Measurements from ENCODE around the gene TGM2.

Gene TGM2

GRCh38 chr20:38079353-38079752 is 85.7 kb downstream of the TGM2 start:
- no peak overlapping the region for H3K9ac ChIP-seq (ENCODE audit: insufficient read length)
- peaks cover 70% of the 10 kb centered on the region for H3K36me3 ChIP-seq (ENCODE audit: insufficient read depth, low read length)
- H3K9me3 ChIP-seq (ENCODE audit: low read depth, low read length) = no peaks in the 10 kb centered on the region
- TF ChIP-seq EZH2 (IDR thresholded peaks at IDR 0.05) (no peak), FOXP2 (optimal IDR thresholded peaks at IDR 0.05; ENCODE audit: control extremely low read depth, extremely low read length, insufficient read depth) (no peak), POLR2AphosphoS5 (IDR thresholded peaks at IDR 0.05; ENCODE audit: borderline replicate concordance, low read depth, low read length) (no peak)
- no peak for DNase-seq (ENCODE audit: low read depth, low spot score)
- H3K4me3 ChIP-seq = no peak overlapping the region
- no peak overlapping the region for H3K27ac ChIP-seq

GRCh38 chr20:38078084-38078483 is 87.0 kb downstream of the TGM2 start:
- no peak overlapping the region for H3K9ac ChIP-seq (ENCODE audit: insufficient read length)

More at GRCh38 chr20:38078084-38078483, 87.0 kb downstream of the TGM2 start:
- Histone ChIP-seq H3K9me3 (ENCODE audit: low read depth, low read length) (no peaks in the 10 kb centered on the region), H3K27ac (no peak overlapping the region), H3K4me3 (no peak overlapping the region), H3K36me3 (ENCODE audit: insufficient read depth, low read length) (peaks cover 65% of the 10 kb centered on the region)
- DNase-seq (ENCODE audit: low read depth, low spot score) = no peak
- TF ChIP-seq FOXP2 (optimal IDR thresholded peaks at IDR 0.05; ENCODE audit: control extremely low read depth, extremely low read length, insufficient read depth) = no peak
- TF ChIP-seq POLR2AphosphoS5 (IDR thresholded peaks at IDR 0.05; ENCODE audit: borderline replicate concordance, low read depth, low read length) = no peak
- TF ChIP-seq EZH2 (IDR thresholded peaks at IDR 0.05) = no peak
